Smooth muscle cell (in vitro differentiated cells): ENCODE results near the gene MROH2A. TPM values are rescaled to one million over a fixed set of nuclear protein-coding genes. Genes with fewer than 3 reads are reported as not detected.

Experiments
- DNase-seq: peaks from one replicate; lab custom pipeline; 2025; ENCODE audit not compliant: unreplicated experiment; lab: John Stamatoyannopoulos, UW
- H2AFZ ChIP-seq: fragments of 200-600 bp; sonication (generic); 2 replicates; pipeline ENCODE4 v1.6.0; 2016; ENCODE audit warnings: antibody characterized with exemption, low read depth, mild to moderate bottlenecking
- H3F3A ChIP-seq: fragments of 200-600 bp; sonication (generic); 2 replicates; pipeline ENCODE4 v1.6.0; 2017; ENCODE audit warnings: antibody characterized with exemption, low read depth
- H3K27ac ChIP-seq: fragments of 200-600 bp; sonication (generic); 2 replicates; pipeline ENCODE4 v1.5.1; 2016; ENCODE audit warnings: low read depth, mild to moderate bottlenecking
- H3K27me3 ChIP-seq: fragments of 200-600 bp; sonication (generic); 2 replicates; pipeline ENCODE4 v1.6.1; 2016; ENCODE audit warnings: low read depth, mild to moderate bottlenecking
- H3K36me3 ChIP-seq: fragments of 200-600 bp; sonication (generic); 2 replicates; pipeline ENCODE4 v1.5.1; 2016; ENCODE audit warnings: low read depth
- H3K4me1 ChIP-seq: fragments of 200-600 bp; sonication (generic); 2 replicates; pipeline ENCODE4 v1.5.1; 2016; ENCODE audit warnings: low read depth
- H3K4me2 ChIP-seq: fragments of 200-600 bp; sonication (generic); 2 replicates; pipeline ENCODE4 v1.6.0; 2016; ENCODE audit warnings: mild to moderate bottlenecking
- H3K4me3 ChIP-seq: fragments of 200-600 bp; sonication (generic); 2 replicates; pipeline ENCODE4 v1.5.1; 2016; ENCODE audit warnings: mild to moderate bottlenecking
- H3K79me2 ChIP-seq: fragments of 200-600 bp; sonication (generic); 2 replicates; pipeline ENCODE4 v1.6.0; 2016; ENCODE audit warnings: low read depth, mild to moderate bottlenecking
- H3K9ac ChIP-seq: fragments of 200-600 bp; sonication (generic); 2 replicates; pipeline ENCODE4 v1.6.0; 2016; ENCODE audit warnings: low read depth
- H3K9me3 ChIP-seq: fragments of 200-600 bp; sonication (generic); replicated peaks from 2 replicates; pipeline ENCODE4 v1.5.1; 2016; ENCODE audit warnings: low read depth
- H4K20me1 ChIP-seq: fragments of 200-600 bp; sonication (generic); 2 replicates; pipeline ENCODE4 v1.6.0; 2016; ENCODE audit warnings: low read depth
- WGBS: methylation state at CpG from one replicate; pipeline ENCODE4 v1.1.7; 2016; ENCODE audit warnings: low lambda C conversion rate; 5-methylcytosine and 5-hydroxymethylcytosine counted together
- polyA plus RNA-seq: library from polyadenylated mRNA; unstranded; fragments of >200 nt; fragmentation: Nextera tagmentation; extraction: Ambion mirVana; gene quantifications from 2 replicates; pipeline ENCODE4 v1.2.1, GENCODE V29; 2016
- total RNA-seq: library from RNA; depleted of rRNA; stranded (reverse); fragments of >200 nt; gene quantifications from 2 replicates; pipeline ENCODE4 v1.2.3, GENCODE V29; 2014
- TF ChIP-seq, protein P1 (sequence below): fragments of 200-600 bp; sonication (generic); IDR thresholded peaks from 2 replicates; pipeline ENCODE4 v1.5.1; 2017; ENCODE audit warnings: borderline replicate concordance, mild to moderate bottlenecking, antibody characterized with exemption; ENCODE audit not compliant: insufficient read depth, poor library complexity, severe bottlenecking

The MROH2A gene
- total and polyA plus RNA-seq, 2 experiments from 2014 or later, result not detected

DNA sequence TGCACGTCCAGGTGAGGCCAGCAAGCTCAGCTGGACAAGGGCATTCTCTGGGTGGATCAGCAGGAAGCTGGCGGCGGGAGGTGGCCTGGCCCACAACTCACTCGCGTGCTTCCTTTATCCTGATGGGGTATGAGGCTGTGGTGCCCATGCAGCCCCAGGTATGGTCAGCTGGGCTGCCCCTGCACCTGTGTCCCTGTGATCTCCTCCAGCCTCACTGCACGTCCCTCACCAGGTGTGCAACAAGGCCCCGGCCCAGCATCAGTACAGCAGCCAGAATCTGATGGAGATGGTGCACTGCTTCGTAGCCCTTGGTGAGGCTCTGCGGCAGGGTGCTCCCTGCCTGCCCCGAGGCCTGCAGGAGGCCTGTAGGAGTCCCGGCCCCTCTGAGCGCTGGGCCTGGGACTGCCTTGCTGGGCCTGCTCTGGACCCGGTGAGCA, 17.6 kb downstream of the MROH2A start:
- Histone ChIP-seq H3K4me3 (no peak overlapping the region), H4K20me1 (no peaks in the 10 kb centered on the region), H3K27me3 (no peaks in the 10 kb centered on the region), H3K27ac (no peak overlapping the region), H3K4me2 (no peak overlapping the region), H2AFZ (no peak overlapping the region), H3F3A (no peaks in the 10 kb centered on the region), H3K79me2 (no peaks in the 10 kb centered on the region), H3K36me3 (no peaks in the 10 kb centered on the region), H3K9me3 (no peaks in the 10 kb centered on the region), H3K4me1 (no peaks in the 10 kb centered on the region), H3K9ac (no peak overlapping the region)
- TF ChIP-seq, protein P1, sequence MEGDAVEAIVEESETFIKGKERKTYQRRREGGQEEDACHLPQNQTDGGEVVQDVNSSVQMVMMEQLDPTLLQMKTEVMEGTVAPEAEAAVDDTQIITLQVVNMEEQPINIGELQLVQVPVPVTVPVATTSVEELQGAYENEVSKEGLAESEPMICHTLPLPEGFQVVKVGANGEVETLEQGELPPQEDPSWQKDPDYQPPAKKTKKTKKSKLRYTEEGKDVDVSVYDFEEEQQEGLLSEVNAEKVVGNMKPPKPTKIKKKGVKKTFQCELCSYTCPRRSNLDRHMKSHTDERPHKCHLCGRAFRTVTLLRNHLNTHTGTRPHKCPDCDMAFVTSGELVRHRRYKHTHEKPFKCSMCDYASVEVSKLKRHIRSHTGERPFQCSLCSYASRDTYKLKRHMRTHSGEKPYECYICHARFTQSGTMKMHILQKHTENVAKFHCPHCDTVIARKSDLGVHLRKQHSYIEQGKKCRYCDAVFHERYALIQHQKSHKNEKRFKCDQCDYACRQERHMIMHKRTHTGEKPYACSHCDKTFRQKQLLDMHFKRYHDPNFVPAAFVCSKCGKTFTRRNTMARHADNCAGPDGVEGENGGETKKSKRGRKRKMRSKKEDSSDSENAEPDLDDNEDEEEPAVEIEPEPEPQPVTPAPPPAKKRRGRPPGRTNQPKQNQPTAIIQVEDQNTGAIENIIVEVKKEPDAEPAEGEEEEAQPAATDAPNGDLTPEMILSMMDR, result no peak
- DNase-seq, result no peak
- WGBS, result 93% methylated on average over 13 of the region's 13 CpGs

DNA sequence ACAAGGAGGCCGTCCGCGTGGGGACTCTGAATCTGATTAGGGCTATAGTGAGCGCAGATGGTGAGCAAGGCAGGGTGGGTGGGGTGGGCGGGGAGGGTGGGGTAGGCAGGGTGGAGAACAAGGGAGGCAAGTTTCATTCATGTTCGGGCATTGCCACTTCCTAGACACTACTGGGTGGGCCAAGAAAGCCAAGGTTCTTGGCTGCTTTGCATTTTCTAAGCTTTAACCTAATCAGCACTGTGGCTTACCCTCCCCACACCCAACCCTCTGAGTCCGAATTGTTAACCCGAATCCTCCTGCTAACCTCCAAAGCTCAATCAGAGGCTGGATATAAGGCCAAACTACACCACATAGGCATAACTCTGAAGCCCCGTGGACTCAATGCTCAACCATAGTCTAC, 18.1 kb downstream of the MROH2A start:
- 85% methylated on average over 9 of the region's 9 CpGs for WGBS

DNA sequence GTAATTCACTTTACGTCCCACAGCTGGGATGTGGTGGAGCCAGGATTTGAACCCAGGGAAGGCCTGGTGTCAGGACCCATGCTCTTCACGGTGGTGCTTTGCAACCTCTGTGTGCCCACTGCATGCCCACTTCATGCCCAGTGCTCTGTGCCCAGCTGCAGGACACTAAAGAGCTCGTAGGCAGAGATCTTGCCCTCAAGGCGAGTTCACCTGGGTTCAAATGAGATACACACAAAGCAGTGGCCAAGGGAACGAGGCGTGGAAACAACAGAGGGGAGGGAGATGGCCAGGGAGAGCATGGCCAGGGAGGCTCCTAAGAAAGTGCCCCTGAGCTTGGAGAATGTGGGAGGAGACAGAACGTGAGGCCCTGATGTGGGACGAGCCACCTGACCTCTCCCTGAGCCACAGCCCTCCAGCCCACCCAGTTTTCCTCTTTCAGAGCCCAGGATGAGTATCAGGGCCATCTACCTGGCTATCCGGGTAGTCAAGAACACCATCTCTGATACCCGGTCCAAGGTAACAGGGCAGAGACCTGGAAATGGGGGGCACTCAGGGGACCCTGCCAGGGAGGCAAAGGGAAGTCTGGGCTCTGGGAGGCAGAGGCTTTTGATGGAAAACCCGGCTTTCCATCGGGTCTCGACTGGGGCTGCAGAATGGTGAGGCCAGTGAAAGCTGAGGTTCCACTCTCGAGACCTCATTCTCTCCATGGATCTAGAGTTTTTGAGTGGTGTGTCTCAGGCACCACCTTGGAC, 20.4 kb downstream of the MROH2A start:
- TF ChIP-seq, protein P1, result no peak
- Histone ChIP-seq H3K27me3 (no peaks in the 10 kb centered on the region), H4K20me1 (no peaks in the 10 kb centered on the region), H3K36me3 (no peaks in the 10 kb centered on the region), H3K79me2 (no peaks in the 10 kb centered on the region), H3K4me3 (no peak overlapping the region), H3F3A (no peaks in the 10 kb centered on the region), H3K27ac (no peak overlapping the region), H3K4me2 (no peak overlapping the region), H3K9ac (no peak overlapping the region), H3K9me3 (no peaks in the 10 kb centered on the region), H2AFZ (no peak overlapping the region), H3K4me1 (no peaks in the 10 kb centered on the region)
- 89% methylated on average over 14 of the region's 14 CpGs for WGBS
- no peak for DNase-seq

More for the DNA sequence above, 18.1 kb downstream of the MROH2A start:
- Histone ChIP-seq H2AFZ (no peak overlapping the region), H3K9me3 (no peaks in the 10 kb centered on the region), H3K9ac (no peak overlapping the region), H3K27me3 (no peaks in the 10 kb centered on the region), H4K20me1 (no peaks in the 10 kb centered on the region), H3K27ac (no peak overlapping the region), H3K4me1 (no peaks in the 10 kb centered on the region), H3K36me3 (no peaks in the 10 kb centered on the region), H3F3A (no peaks in the 10 kb centered on the region), H3K79me2 (no peaks in the 10 kb centered on the region), H3K4me2 (no peak overlapping the region), H3K4me3 (no peak overlapping the region)
- TF ChIP-seq, protein P1, result no peak
- DNase-seq, result no peak

DNA sequence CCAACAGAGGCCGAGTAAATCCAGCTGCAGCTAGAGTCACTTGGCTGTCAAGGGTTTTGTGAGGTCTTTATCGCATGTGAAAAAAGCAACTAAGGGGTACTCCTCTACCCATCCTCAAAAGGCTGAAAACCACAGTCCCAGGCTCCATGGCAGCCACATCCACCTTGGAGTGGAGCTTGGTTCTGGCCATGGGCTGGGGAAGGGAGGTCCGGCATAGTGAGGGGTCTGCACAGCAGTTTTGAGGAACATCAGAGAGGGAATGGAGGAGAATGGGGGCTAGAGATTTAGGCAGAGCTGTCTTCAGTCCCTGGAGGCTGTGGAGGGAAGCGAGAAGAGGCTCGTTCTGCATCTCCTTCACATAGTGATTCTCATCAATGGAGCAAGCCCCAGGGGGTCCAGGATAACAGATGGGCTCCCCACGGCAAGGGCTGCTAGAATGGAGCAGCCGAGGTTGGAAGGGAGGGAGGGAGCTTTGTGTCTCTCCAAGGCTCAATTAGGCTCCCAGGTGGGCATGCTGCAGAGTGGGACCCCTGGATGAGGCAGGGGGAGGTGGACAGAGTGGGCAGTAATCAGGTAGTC, 21.0 kb downstream of the MROH2A start:
- no peak overlapping the region for H3K4me2 ChIP-seq
- H3K9me3 ChIP-seq, result no peaks in the 10 kb centered on the region
- no peaks in the 10 kb centered on the region for H3K4me1 ChIP-seq
- DNase-seq, result no peak
- H3K27me3 ChIP-seq, result no peaks in the 10 kb centered on the region
- no peak overlapping the region for H3K9ac ChIP-seq
- no peaks in the 10 kb centered on the region for H4K20me1 ChIP-seq
- no peaks in the 10 kb centered on the region for H3K79me2 ChIP-seq
- H3K27ac ChIP-seq, result no peak overlapping the region
- no peak overlapping the region for H3K4me3 ChIP-seq
- no peaks in the 10 kb centered on the region for H3K36me3 ChIP-seq
- H3F3A ChIP-seq, result no peaks in the 10 kb centered on the region
- TF ChIP-seq, protein P1, result no peak
- no peak overlapping the region for H2AFZ ChIP-seq
- WGBS, result 67% methylated on average over 7 of the region's 7 CpGs
